Activated B cell treated with CpG ODN at 0.5 μM for 24 hours (primary cell): ENCODE measurements around the gene SH3RF3. TPM values are rescaled to one million over a fixed set of nuclear protein-coding genes. Genes with fewer than 3 reads are reported as not detected.

Source experiments
- ATAC-seq: fragments of 200-7000 bp; cut with Tn5 transposase; one replicate; pipeline ENCODE4 v1.10.0; 2021; ENCODE audit warnings: low read depth, mild to moderate bottlenecking, moderate library complexity
- CTCF ChIA-PET: fragments of 350-600 bp; sonication (Branson Sonifier 250); formaldehyde crosslinking; loops from one replicate; lab custom pipeline; 2021; ENCODE audit warnings: antibody characterized with exemption; lab: Charles Lee
- POLR2A ChIA-PET: fragments of 350-600 bp; sonication (Branson Sonifier 250); formaldehyde crosslinking; loops from one replicate; lab custom pipeline; 2021; ENCODE audit warnings: antibody characterized with exemption; lab: Charles Lee
- DNase-seq: peaks from one replicate; pipeline ENCODE4 v3.0.0; 2022
- H3K27ac Mint-ChIP-seq: one replicate; pipeline ENCODE4 v1.8.0; 2020; ENCODE audit warnings: mixed read lengths
- H3K27me3 Mint-ChIP-seq: one replicate; pipeline ENCODE4 v1.8.0; 2021; ENCODE audit warnings: mixed read lengths
- H3K36me3 Mint-ChIP-seq: one replicate; pipeline ENCODE4 v1.8.0; 2021; ENCODE audit warnings: low read depth, mixed read lengths
- H3K4me1 Mint-ChIP-seq: one replicate; pipeline ENCODE4 v1.8.0; 2021; ENCODE audit warnings: mixed read lengths
- H3K4me3 Mint-ChIP-seq: one replicate; pipeline ENCODE4 v1.8.0; 2020; ENCODE audit warnings: mild to moderate bottlenecking, mixed read lengths
- H3K9me3 Mint-ChIP-seq: one replicate; pipeline ENCODE4 v1.8.0; 2020; ENCODE audit warnings: mixed read lengths
- intact Hi-C: fragments of 100-400 bp; cut with micrococcal nuclease; formaldehyde crosslinking; loops from one replicate; pipeline ENCODE4 v1.15.1; 2024
- total RNA-seq: library from RNA; stranded (reverse); gene quantifications from 2 replicates; pipeline ENCODE4 v1.2.3, GENCODE V29; 2022
- TF ChIP-seq, protein P1 (sequence below): fragments of 200-600 bp; IDR thresholded peaks from one replicate; pipeline ENCODE4 v1.8.0; 2022; ENCODE audit warnings: antibody characterized with exemption, mild to moderate bottlenecking

Gene SH3RF3
- total RNA-seq, 1 donor from 2014 or later, result 0.09 TPM

DNA sequence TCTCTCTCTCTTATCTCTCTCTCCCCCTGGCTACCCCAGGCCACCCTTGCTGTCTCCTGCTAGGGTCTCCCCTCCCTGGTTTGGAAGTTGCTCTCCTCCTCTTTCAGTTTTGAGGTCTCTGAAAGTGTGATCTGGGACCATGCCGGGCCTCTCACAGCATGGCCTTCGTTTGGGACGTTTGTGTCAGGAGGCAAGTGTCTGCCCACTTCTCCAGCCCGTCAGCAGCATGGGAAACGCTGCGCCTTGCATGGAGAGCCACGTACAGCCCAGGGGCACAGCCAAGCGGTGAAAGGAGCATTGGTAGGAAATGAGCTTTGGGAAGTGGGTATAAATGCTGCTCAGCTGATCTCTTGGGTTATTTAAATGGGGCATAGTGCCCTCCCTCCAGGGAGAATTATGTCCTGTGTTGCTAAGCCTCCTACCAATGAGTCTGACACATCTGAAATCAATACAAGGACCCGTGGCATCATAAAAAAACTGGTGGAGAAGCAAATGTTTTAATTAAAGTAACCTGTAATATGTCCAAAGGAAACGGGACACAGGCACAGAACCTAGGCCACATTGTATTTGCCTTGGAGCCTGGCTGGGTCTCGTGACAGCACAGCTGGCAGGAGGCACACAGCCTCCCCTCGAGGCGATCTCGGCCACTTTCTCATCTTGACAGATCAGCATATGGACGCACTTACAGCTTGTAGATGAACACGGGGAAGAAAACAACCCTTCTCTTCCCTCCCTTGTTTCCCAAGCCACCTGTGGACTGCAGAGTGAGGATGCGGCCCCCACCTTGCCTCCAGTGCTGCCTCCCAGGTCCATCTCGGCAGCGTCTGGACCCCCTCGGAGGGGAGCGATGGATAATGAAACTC, 72.7 kb downstream of the SH3RF3 start:
- CTCF ChIA-PET, result no interaction called here
- H3K27ac Mint-ChIP-seq, result no peak overlapping the region
- ATAC-seq (no peak), DNase-seq (no peak)
- POLR2A ChIA-PET, result no interaction called here
- no peaks in the 10 kb centered on the region for H3K27me3 Mint-ChIP-seq
- no peaks in the 10 kb centered on the region for H3K9me3 Mint-ChIP-seq
- H3K36me3 Mint-ChIP-seq, result no peaks in the 10 kb centered on the region
- intact Hi-C loops, result no loop called here
- TF ChIP-seq, protein P1, sequence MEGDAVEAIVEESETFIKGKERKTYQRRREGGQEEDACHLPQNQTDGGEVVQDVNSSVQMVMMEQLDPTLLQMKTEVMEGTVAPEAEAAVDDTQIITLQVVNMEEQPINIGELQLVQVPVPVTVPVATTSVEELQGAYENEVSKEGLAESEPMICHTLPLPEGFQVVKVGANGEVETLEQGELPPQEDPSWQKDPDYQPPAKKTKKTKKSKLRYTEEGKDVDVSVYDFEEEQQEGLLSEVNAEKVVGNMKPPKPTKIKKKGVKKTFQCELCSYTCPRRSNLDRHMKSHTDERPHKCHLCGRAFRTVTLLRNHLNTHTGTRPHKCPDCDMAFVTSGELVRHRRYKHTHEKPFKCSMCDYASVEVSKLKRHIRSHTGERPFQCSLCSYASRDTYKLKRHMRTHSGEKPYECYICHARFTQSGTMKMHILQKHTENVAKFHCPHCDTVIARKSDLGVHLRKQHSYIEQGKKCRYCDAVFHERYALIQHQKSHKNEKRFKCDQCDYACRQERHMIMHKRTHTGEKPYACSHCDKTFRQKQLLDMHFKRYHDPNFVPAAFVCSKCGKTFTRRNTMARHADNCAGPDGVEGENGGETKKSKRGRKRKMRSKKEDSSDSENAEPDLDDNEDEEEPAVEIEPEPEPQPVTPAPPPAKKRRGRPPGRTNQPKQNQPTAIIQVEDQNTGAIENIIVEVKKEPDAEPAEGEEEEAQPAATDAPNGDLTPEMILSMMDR, result no peak
- H3K4me1 Mint-ChIP-seq, result no peaks in the 10 kb centered on the region
- no peak overlapping the region for H3K4me3 Mint-ChIP-seq

DNA sequence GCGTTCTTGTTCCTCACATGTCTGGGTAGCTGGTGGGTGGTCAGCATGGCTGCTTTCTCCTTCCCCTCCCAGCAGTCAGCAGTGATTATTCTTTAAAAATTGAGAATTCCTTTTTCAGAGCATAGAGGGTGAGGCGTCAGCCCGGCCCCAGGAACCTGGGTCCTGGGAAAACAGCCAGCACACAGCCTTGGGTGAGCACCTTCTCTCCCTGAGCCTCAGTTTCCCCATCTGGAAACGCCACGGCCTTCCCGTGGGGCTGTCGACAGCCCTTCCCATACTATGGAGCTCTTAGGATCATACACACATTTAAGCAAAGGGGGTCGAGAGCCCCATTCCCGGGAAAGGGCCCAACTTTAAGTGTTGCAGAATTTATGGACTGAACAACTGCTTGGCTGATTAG, 73.5 kb downstream of the SH3RF3 start:
- no peak for DNase-seq
- Mint-ChIP-seq H3K27me3 (no peaks in the 10 kb centered on the region), H3K9me3 (no peaks in the 10 kb centered on the region), H3K27ac (no peak overlapping the region), H3K36me3 (no peaks in the 10 kb centered on the region), H3K4me1 (no peaks in the 10 kb centered on the region), H3K4me3 (no peak overlapping the region)
- TF ChIP-seq, protein P1, result no peak
- POLR2A ChIA-PET, result no interaction called here
- no peak for ATAC-seq
- intact Hi-C loops, result no loop called here
- CTCF ChIA-PET, result no interaction called here

DNA sequence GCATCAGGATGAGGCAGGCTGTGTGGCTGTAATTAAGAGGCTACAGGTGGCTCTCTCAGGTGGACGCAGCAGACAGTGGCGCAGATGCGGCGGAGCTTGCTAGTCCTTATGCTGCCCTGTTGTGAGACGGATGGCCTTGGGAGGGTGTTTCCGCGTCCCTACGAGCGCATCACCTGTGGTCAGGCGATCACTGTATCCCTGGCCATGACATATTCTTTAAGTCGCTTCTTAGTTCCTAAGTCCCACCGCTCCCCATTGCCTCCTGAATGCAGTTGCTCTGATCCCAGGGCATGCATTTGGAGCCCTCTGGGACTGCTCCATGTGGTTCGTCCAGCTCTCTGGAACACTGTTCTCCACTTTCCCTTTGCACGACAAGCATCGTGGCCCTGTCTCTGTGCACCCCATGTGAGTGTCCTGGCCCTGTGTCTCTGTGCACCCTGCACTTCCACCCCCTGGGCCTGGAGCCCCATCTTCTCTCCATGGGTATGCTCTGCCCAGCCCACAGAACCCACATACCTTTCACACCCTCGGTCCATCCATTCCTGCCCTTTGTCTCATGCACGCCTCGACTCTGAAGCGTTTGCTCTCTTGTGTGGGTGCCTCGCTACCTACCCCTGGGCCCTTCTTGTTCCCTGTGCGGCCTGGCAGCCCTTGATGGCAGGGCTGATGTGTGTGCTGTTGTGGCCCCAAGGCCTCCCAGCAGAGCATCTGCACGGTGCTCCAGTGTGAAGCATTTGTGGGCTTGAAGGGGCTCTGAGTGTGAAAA, 74.4 kb downstream of the SH3RF3 start:
- Mint-ChIP-seq H3K4me3 (no peak overlapping the region), H3K36me3 (no peaks in the 10 kb centered on the region), H3K27me3 (no peaks in the 10 kb centered on the region), H3K27ac (no peak overlapping the region), H3K4me1 (no peaks in the 10 kb centered on the region), H3K9me3 (no peaks in the 10 kb centered on the region)
- ChIA-PET POLR2A (no interaction called here), CTCF (no interaction called here)
- TF ChIP-seq, protein P1, result no peak
- intact Hi-C loops, result no loop called here
- DNase-seq, result no peak
- no peak for ATAC-seq

DNA sequence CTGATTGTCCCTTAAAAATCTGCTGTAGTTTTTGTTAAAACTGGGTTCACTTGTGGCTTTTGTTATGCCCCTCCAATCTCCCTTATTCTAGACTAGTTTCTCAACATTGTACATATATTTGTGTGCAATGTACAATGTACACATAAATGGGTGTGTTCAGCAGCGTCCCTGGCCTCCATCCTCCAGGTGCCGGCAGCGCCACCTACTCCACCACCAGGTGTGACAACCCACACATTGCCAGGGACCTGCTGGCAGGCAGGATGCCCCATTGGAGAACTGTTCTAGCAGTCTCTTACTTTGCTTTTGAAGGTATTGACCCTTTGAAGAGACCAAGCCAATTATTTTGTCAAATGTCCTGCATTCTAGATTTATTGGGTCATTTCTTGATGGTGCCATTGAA, 75.4 kb downstream of the SH3RF3 start:
- Mint-ChIP-seq H3K36me3 (no peaks in the 10 kb centered on the region), H3K27me3 (no peaks in the 10 kb centered on the region), H3K4me3 (no peak overlapping the region), H3K4me1 (no peaks in the 10 kb centered on the region), H3K27ac (no peak overlapping the region), H3K9me3 (no peaks in the 10 kb centered on the region)
- DNase-seq (no peak), ATAC-seq (no peak)
- intact Hi-C loops, result no loop called here
- ChIA-PET CTCF (no interaction called here), POLR2A (no interaction called here)
- TF ChIP-seq, protein P1, result no peak

DNA sequence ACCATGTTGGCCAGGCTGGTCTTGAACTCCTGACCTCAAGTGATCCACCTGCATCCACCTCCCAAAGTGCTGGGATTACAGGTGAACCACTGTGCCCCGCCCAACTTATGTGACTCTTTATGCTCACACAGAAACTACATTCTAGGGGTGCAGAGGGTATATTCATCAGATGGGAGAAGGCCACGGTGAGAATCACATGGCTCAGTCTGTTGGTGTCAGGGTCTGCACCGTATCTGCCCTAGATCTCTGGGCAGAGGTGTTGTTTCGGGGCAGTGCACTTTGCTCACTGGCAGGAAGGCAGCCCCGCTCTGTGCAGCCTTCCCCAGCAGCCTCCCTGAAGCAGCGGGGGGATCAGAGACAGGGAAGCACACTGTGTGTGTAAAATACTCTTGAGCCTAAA, 76.4 kb downstream of the SH3RF3 start:
- no peak for ATAC-seq
- no peak overlapping the region for H3K27ac Mint-ChIP-seq
- no peak for DNase-seq

More for the DNA sequence above, 76.4 kb downstream of the SH3RF3 start:
- intact Hi-C loops, result no loop called here
- H3K4me3 Mint-ChIP-seq, result no peak overlapping the region
- no peaks in the 10 kb centered on the region for H3K9me3 Mint-ChIP-seq
- peaks cover 3% of the 10 kb centered on the region for H3K4me1 Mint-ChIP-seq
- TF ChIP-seq, protein P1, result no peak
- ChIA-PET POLR2A (no interaction called here), CTCF (no interaction called here)
- no peaks in the 10 kb centered on the region for H3K36me3 Mint-ChIP-seq
- H3K27me3 Mint-ChIP-seq, result no peaks in the 10 kb centered on the region
